Ishikawa (cell line): ENCODE results near the gene LCNL1.

Experiments used
- CEBPB ChIP-seq: IDR thresholded peaks from 2 replicates; pipeline ENCODE4 v1.6.1; 2012
- CREB1 ChIP-seq: IDR thresholded peaks from 2 replicates; pipeline ENCODE4 v1.6.1; 2012; ENCODE audit warnings: low read depth
- EGR1 ChIP-seq: IDR thresholded peaks from 2 replicates; pipeline ENCODE4 v1.6.1; 2012
- EP300 ChIP-seq: IDR thresholded peaks from 2 replicates; pipeline ENCODE4 v1.6.1; 2012; ENCODE audit warnings: borderline replicate concordance
- FOXM1 ChIP-seq: IDR thresholded peaks from 2 replicates; pipeline ENCODE4 v1.6.1; 2012; ENCODE audit warnings: low read depth, borderline replicate concordance
- NFIC ChIP-seq: IDR thresholded peaks from 2 replicates; pipeline ENCODE4 v1.6.1; 2012
- RAD21 ChIP-seq: IDR thresholded peaks from 2 replicates; pipeline ENCODE4 v1.6.1; 2012; ENCODE audit warnings: low read depth
- TAF1 ChIP-seq: IDR thresholded peaks from 2 replicates; pipeline ENCODE4 v1.6.1; 2012; ENCODE audit warnings: low read depth, mild to moderate bottlenecking
- TCF12 ChIP-seq: IDR thresholded peaks from 2 replicates; pipeline ENCODE4 v1.6.1; 2012; ENCODE audit warnings: low read depth
- TEAD4 ChIP-seq: IDR thresholded peaks from 2 replicates; pipeline ENCODE4 v1.6.1; 2012
- YY1 ChIP-seq: IDR thresholded peaks from 2 replicates; pipeline ENCODE4 v1.6.1; 2012; ENCODE audit warnings: low read depth
- ZBTB7A ChIP-seq: IDR thresholded peaks from 2 replicates; pipeline ENCODE4 v1.6.1; 2012; ENCODE audit warnings: low read depth
- TF ChIP-seq, protein P1 (sequence below): IDR thresholded peaks from 2 replicates; pipeline ENCODE4 v1.6.1; 2012; ENCODE audit warnings: low read depth, mild to moderate bottlenecking
- TF ChIP-seq, protein P2 (sequence below): IDR thresholded peaks from 2 replicates; pipeline ENCODE4 v1.6.1; 2012
- TF ChIP-seq, protein P3 (sequence below): IDR thresholded peaks from 2 replicates; pipeline ENCODE4 v1.6.1; 2012

LCNL1 gene

DNA sequence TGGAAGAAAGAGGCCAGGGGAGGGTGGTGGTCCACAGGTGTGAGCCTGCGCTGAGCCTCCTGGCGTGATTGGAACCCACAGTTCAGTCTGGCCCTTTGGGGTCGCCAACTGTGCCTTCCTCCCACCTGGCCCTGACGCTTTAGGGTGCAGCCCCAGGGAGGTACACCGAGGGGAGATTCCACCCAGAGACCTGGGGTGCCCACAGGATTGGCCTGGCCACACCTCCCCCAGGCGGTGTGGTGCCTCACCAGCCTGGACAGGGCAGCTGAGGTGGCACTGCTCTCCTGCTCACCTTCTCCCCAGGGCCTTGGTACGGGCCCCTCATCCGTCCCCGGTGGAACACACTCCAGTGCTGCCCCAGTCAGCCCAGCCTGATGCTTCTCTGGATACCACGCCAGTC, 14.6 kb downstream of the LCNL1 start:
- TF ChIP-seq TEAD4 (no peak), CEBPB (no peak), CREB1 (no peak), EGR1 (no peak), EP300 (no peak)
- TF ChIP-seq, protein P1, sequence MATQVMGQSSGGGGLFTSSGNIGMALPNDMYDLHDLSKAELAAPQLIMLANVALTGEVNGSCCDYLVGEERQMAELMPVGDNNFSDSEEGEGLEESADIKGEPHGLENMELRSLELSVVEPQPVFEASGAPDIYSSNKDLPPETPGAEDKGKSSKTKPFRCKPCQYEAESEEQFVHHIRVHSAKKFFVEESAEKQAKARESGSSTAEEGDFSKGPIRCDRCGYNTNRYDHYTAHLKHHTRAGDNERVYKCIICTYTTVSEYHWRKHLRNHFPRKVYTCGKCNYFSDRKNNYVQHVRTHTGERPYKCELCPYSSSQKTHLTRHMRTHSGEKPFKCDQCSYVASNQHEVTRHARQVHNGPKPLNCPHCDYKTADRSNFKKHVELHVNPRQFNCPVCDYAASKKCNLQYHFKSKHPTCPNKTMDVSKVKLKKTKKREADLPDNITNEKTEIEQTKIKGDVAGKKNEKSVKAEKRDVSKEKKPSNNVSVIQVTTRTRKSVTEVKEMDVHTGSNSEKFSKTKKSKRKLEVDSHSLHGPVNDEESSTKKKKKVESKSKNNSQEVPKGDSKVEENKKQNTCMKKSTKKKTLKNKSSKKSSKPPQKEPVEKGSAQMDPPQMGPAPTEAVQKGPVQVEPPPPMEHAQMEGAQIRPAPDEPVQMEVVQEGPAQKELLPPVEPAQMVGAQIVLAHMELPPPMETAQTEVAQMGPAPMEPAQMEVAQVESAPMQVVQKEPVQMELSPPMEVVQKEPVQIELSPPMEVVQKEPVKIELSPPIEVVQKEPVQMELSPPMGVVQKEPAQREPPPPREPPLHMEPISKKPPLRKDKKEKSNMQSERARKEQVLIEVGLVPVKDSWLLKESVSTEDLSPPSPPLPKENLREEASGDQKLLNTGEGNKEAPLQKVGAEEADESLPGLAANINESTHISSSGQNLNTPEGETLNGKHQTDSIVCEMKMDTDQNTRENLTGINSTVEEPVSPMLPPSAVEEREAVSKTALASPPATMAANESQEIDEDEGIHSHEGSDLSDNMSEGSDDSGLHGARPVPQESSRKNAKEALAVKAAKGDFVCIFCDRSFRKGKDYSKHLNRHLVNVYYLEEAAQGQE: no peak
- TF ChIP-seq, protein P2, sequence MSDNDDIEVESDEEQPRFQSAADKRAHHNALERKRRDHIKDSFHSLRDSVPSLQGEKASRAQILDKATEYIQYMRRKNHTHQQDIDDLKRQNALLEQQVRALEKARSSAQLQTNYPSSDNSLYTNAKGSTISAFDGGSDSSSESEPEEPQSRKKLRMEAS: no peak

DNA sequence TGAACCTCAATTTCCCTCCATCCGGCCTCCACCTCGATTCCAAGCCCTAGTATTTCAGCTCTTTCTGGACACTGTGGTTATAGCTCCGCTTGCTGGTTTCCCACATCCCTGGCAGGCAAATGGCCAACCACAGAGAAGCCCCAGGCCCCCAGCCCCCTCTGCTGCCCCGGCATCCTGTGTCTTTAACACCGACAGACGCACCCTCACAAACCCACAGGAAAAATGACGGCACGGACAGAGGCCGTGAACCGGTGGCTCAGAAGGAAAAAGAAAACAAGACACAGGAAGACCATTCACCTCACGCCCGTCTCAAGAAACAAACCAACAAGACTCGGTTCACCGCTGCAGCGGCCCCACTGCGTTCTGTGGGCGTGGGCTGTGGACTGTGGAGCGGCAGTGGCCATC, 15.0 kb downstream of the LCNL1 start:
- TF ChIP-seq TAF1: no peak

DNA sequence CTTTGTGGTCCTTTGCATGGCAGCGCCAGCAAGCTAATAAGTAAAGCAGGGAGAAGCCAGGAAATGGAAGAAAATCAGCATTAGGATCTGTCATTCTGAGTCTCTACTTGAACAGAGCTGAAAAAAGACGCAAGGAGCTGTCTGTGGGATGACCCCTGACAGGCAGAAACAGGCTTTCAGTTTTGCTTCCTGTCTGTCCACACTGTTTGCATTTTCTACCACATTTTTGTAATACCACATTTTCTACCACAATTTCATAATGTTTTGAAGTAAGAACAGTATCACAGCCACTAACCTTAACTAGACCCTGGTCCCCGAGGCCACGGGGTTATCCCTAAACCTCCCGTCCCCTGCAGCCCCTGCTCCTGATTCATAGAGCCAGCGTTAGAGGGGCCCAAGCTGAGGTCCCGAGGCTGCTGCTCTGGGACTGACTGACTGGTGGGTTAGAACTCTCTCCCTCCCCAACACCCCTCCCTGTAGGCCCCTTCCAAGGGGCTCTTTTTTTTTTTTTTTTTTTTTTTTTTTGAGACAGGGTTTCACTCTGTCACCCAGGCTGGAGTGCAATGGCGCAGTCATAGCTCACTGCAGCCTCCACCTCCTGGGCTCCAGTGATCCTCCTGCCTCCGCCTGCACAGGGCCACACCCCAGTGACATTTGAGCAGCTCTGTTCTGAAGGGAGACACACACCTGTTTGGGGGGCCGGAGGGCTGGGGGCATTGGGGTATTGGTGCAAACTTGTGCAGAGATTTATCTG, 17.6 kb downstream of the LCNL1 start:
- no peak for TF ChIP-seq YY1
- TF ChIP-seq, protein P2: no peak
- TF ChIP-seq CREB1: no peak

DNA sequence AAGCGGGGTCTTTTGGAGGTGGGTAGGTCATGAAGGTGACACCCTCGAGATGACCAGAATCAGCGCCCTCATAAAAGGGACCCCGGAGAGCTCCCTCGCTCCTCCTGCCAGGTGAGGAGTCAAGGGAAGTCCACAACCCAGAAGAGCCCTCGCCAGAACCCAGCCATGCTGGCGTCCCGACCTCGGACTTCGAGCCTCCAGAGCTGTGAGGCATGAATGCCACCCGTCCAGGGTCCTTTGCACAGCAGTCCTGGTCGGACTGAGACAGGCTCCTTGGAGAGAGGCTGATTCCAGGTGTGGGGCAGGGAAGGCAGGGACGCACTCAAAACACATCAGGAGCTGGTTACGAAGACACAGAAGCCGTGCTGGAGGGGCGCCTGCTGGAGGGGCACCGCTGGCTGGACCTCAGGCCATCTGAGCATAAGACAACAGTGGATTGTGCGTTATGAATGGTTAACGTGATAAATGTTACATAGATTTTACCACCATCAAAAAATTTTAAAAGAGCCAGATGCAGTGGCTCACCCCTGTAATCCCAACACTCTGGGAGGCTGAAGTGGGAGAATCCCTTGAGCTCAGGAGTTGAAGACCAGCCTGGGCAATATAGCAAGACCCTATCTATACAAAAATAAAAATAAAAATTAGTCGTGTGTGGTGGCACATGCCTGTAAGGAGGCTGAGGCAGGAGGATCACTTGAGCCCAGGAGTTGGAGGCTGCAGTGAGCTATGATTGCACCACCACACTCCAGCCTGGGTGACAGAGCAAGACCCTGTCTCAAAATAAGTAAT, 19.3 kb downstream of the LCNL1 start:
- TF ChIP-seq TCF12 (no peak), EGR1 (no peak), EP300 (no peak), RAD21 (no peak), TEAD4 (no peak), NFIC (no peak), TAF1 (no peak)
- TF ChIP-seq, protein P3, sequence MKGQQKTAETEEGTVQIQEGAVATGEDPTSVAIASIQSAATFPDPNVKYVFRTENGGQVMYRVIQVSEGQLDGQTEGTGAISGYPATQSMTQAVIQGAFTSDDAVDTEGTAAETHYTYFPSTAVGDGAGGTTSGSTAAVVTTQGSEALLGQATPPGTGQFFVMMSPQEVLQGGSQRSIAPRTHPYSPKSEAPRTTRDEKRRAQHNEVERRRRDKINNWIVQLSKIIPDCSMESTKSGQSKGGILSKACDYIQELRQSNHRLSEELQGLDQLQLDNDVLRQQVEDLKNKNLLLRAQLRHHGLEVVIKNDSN: no peak

DNA sequence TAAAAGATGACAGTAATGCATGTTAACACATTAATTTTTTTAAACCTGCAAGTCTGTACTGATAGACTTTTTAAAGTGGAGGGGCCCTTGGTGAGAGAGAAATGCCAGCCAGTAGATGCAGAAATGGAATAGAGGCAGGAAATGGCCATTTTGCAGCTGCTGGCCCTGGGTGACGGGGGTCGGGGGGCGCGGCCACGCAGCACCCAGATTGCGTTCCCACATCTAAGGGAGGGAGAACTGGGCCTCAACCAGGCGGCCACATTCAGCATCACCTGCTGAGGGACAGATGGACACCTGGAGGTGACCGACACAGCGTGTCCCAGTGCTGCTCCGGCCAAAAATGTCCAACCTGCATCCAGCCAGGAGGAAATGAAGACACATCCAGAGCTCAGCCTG, 19.9 kb downstream of the LCNL1 start:
- TF ChIP-seq TCF12 (no peak), YY1 (no peak), EP300 (no peak), CREB1 (no peak), NFIC (no peak), FOXM1 (no peak), ZBTB7A (no peak), TEAD4 (no peak), CEBPB (no peak), TAF1 (no peak), EGR1 (no peak), RAD21 (no peak)
- TF ChIP-seq, protein P2: no peak
- TF ChIP-seq, protein P1: no peak
- TF ChIP-seq, protein P3: no peak

DNA sequence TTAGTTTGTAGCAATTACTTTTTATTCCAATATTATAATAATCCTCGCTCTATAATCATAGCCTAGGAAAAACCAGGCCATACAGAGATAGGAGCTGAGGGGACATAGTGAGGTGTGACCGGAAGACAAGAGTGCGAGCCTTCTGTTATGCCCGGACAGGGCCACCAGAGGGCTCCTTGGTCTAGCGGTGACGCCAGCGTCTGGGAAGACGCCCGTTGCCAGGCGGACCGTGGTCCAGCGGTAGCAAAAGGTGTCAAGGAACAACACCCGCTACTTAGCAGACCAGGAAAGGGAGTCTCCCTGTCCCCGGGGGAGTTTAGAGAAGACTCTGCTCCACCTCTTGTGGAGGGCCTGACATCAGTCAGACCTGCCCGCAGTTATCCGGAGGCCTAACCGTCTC, 21.5 kb downstream of the LCNL1 start:
- TF ChIP-seq RAD21: peak; percentile 45
- TF ChIP-seq, protein P2: 0 out of 2 replicates have a peak, but pooled peaks have one; percentile 25
